ENCODE measurements around the gene ABCD1. TPM values are rescaled to one million over a fixed set of nuclear protein-coding genes. Genes with fewer than 3 reads are reported as not detected.
A peak's percentile ranks its signal among the peaks of the same experiment; 100 is the strongest.

ABCD1 gene
- total and polyA plus RNA-seq, 5 donors, result 11.0 to 15.9 (median 15.5) TPM

DNA sequence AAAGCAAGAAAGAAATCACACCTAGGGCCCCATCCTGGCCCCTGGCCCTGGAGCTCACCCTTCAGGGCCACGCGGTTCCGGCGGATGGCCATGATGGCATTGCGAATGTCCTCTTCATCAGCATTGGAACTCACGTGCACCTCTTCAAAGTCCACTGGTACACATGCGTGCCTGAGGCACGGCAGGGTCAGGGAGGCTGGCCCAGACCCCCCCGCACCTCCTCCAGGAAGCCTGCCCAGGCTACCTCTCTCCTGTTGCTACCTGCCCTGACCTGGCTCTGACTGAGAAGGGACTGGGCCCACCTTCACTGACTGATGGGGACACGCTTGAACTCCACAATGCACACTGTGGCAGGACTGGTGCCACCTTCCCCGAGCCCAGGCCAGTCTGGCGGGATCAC lies 65.0 kb downstream of the ABCD1 start:
- WGBS, result 93% methylated on average over 12 of the region's 12 CpGs
- intact Hi-C loops (cut with DNase I), result loop anchor here in 1 of 4 donors (10.0 kb wide), 1 partner anchor 135 kb away; the partner anchor contains the start of gene ARHGAP4
- no peak for DNase-seq
- H3K27me3 ChIP-seq (ENCODE audit: control insufficient read depth, insufficient read depth), result no peaks in the 10 kb centered on the region
- ATAC-seq, result no peak
- H3K9me3 ChIP-seq (ENCODE audit: control insufficient read depth, low read length), result no peaks in the 10 kb centered on the region
- no peak overlapping the region for H3K4me3 ChIP-seq (ENCODE audit: low read length)
- H3K27ac ChIP-seq (ENCODE audit: low read length), result no peak overlapping the region
- H3K4me1 ChIP-seq (ENCODE audit: control insufficient read depth, insufficient read depth, low read length), result peaks cover 4% of the 10 kb centered on the region

GRCh38 chrX:153791104-153791852 lies 66.6 kb downstream of the ABCD1 start:
- no peaks in the 10 kb centered on the region for H3K27me3 ChIP-seq (ENCODE audit: control insufficient read depth, insufficient read depth)
- no peaks in the 10 kb centered on the region for H3K9me3 ChIP-seq (ENCODE audit: control insufficient read depth, low read length)
- 78% methylated on average over 17 of the region's 17 CpGs for WGBS
- ATAC-seq (no peak), DNase-seq (no peak)
- H3K27ac ChIP-seq (ENCODE audit: low read length), result no peak overlapping the region
- peaks cover 4% of the 10 kb centered on the region for H3K4me1 ChIP-seq (ENCODE audit: control insufficient read depth, insufficient read depth, low read length)
- intact Hi-C loops (cut with DNase I), result loop anchor here in 1 of 4 donors (10.0 kb wide), 1 partner anchor 134 kb away; the partner anchor contains the start of gene ARHGAP4
- no peak overlapping the region for H3K4me3 ChIP-seq (ENCODE audit: low read length)

GRCh38 chrX:153792368-153792767 lies 67.7 kb downstream of the ABCD1 start:
- Histone ChIP-seq H3K27me3 (ENCODE audit: control insufficient read depth, insufficient read depth) (no peaks in the 10 kb centered on the region), H3K4me3 (ENCODE audit: low read length) (no peak overlapping the region), H3K27ac (ENCODE audit: low read length) (no peak overlapping the region), H3K9me3 (ENCODE audit: control insufficient read depth, low read length) (no peaks in the 10 kb centered on the region), H3K4me1 (ENCODE audit: control insufficient read depth, insufficient read depth, low read length) (peaks cover 4% of the 10 kb centered on the region)
- WGBS, result 89% methylated on average over 6 of the region's 6 CpGs
- DNase-seq, result no peak
- intact Hi-C loops (cut with DNase I), result loop anchor here in 1 of 4 donors (10.0 kb wide), 1 partner anchor 132 kb away; the partner anchor contains the start of gene ARHGAP4
- no peak for ATAC-seq

DNA sequence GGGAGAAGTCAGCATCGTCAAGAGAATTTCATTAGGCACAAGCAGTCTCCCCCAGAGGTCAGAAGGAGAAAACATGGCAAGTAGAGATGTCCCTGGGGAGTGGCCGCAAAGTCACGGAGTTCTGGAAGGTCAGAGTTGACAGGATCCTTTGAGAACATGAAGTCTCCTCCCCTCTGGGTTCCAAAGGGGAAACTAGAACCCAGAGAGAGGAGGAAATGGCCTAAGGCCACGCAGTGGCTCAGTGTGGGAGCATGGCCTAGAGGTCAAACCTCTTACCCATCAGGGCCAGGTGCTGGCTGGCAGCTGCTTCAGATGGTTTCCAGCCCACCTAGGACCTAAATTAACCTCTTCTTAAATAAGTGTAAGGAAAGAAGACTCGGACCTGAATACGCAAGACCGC lies 68.6 kb downstream of the ABCD1 start:
- WGBS, result 6% methylated on average over 7 of the region's 7 CpGs
- peaks cover 4% of the 10 kb centered on the region for H3K4me1 ChIP-seq (ENCODE audit: control insufficient read depth, insufficient read depth, low read length)
- no peak for ATAC-seq
- peak overlapping the region; percentile 95 for H3K27ac ChIP-seq (ENCODE audit: low read length)
- no peaks in the 10 kb centered on the region for H3K9me3 ChIP-seq (ENCODE audit: control insufficient read depth, low read length)
- peak overlapping the region; percentile 90 for H3K4me3 ChIP-seq (ENCODE audit: low read length)
- intact Hi-C loops (cut with DNase I), result loop anchor here in 1 of 4 donors (10.0 kb wide), 1 partner anchor 132 kb away; the partner anchor contains the start of gene ARHGAP4
- H3K27me3 ChIP-seq (ENCODE audit: control insufficient read depth, insufficient read depth), result no peaks in the 10 kb centered on the region
- no peak for DNase-seq

Other genes starting within 250 kb of the ABCD1 start
- 100 to 1,000 TPM; 173 to 244 (median 206) TPM for gene BGN, start 229.9 kb upstream of the ABCD1 start, total RNA-seq
- 167 TPM for gene BGN, start 229.9 kb upstream of the ABCD1 start, polyA plus RNA-seq
- gene ATP2B3, start 207.2 kb upstream of the ABCD1 start, total RNA-seq, result not detected
- under 0.01 TPM for gene ATP2B3, start 207.2 kb upstream of the ABCD1 start, polyA plus RNA-seq
- gene CCNQ, start 125.7 kb upstream of the ABCD1 start, total RNA-seq, result 10 to 100 TPM; 24.4 to 32.9 (median 30.6) TPM
- 55.0 TPM for gene CCNQ, start 125.7 kb upstream of the ABCD1 start, polyA plus RNA-seq
- gene DUSP9, start 77.7 kb upstream of the ABCD1 start, total RNA-seq, result under 1 TPM in 1 of 4 donors, not detected in 3; 0.14 TPM
- not detected for gene DUSP9, start 77.7 kb upstream of the ABCD1 start, polyA plus RNA-seq
- gene PNCK, start 51.0 kb upstream of the ABCD1 start, total RNA-seq, result 10 to 100 TPM in 2 of 4 donors, 1 to 10 TPM in 2; 7.8 to 12.4 (median 11.0) TPM
- 9.1 TPM for gene PNCK, start 51.0 kb upstream of the ABCD1 start, polyA plus RNA-seq
- gene SLC6A8, start 36.9 kb upstream of the ABCD1 start, total RNA-seq, result 100 to 1,000 TPM; 107 to 191 (median 151) TPM
- gene SLC6A8, start 36.9 kb upstream of the ABCD1 start, polyA plus RNA-seq, result 131 TPM
- gene BCAP31, start 469 bp upstream of the ABCD1 start, total RNA-seq, result 100 to 1,000 TPM; 111 to 143 (median 123) TPM
- gene BCAP31, start 469 bp upstream of the ABCD1 start, polyA plus RNA-seq, result 149 TPM
- gene PLXNB3, start 39.4 kb downstream of the ABCD1 start, total RNA-seq, result 10 to 100 TPM in 1 of 4 donors, 1 to 10 TPM in 3; 7.0 to 10.9 (median 9.5) TPM
- gene PLXNB3, start 39.4 kb downstream of the ABCD1 start, polyA plus RNA-seq, result 6.8 TPM
- 10 to 100 TPM; 27.0 to 53.1 (median 39.3) TPM for gene SRPK3, start 56.2 kb downstream of the ABCD1 start, total RNA-seq
- 36.5 TPM for gene SRPK3, start 56.2 kb downstream of the ABCD1 start, polyA plus RNA-seq
- 10 to 100 TPM; 60.6 to 68.6 (median 66.6) TPM for gene IDH3G, start 69.5 kb downstream of the ABCD1 start, total RNA-seq
- 66.9 TPM for gene IDH3G, start 69.5 kb downstream of the ABCD1 start, polyA plus RNA-seq
- 100 to 1,000 TPM; 162 to 208 (median 193) TPM for gene SSR4, start 69.8 kb downstream of the ABCD1 start, total RNA-seq
- 336 TPM for gene SSR4, start 69.8 kb downstream of the ABCD1 start, polyA plus RNA-seq
- 1 to 10 TPM; 3.6 to 6.9 (median 5.4) TPM for gene PDZD4, start 105.7 kb downstream of the ABCD1 start, total RNA-seq
- 4.1 TPM for gene PDZD4, start 105.7 kb downstream of the ABCD1 start, polyA plus RNA-seq
- gene L1CAM, start 161.3 kb downstream of the ABCD1 start, total RNA-seq, result 10 to 100 TPM in 1 of 4 donors, 1 to 10 TPM in 3; 8.3 to 14.1 (median 9.3) TPM
- 7.3 TPM for gene L1CAM, start 161.3 kb downstream of the ABCD1 start, polyA plus RNA-seq
- 1 to 10 TPM; 1.6 to 3.7 (median 2.5) TPM for gene AVPR2, start 179.8 kb downstream of the ABCD1 start, total RNA-seq
- 4.1 TPM for gene AVPR2, start 179.8 kb downstream of the ABCD1 start, polyA plus RNA-seq
- 10 to 100 TPM; 13.4 to 22.9 (median 14.9) TPM for gene ARHGAP4, start 201.4 kb downstream of the ABCD1 start, total RNA-seq
- 20.5 TPM for gene ARHGAP4, start 201.4 kb downstream of the ABCD1 start, polyA plus RNA-seq
- gene NAA10, start 210.2 kb downstream of the ABCD1 start, total RNA-seq, result 10 to 100 TPM; 61.1 to 75.5 (median 66.2) TPM
- gene NAA10, start 210.2 kb downstream of the ABCD1 start, polyA plus RNA-seq, result 108 TPM
- 10 to 100 TPM; 14.0 to 17.7 (median 15.7) TPM for gene RENBP, start 219.8 kb downstream of the ABCD1 start, total RNA-seq
- 13.3 TPM for gene RENBP, start 219.8 kb downstream of the ABCD1 start, polyA plus RNA-seq
- 10 to 100 TPM; 26.9 to 41.4 (median 32.9) TPM for gene HCFC1, start 247.0 kb downstream of the ABCD1 start, total RNA-seq
- 17.3 TPM for gene HCFC1, start 247.0 kb downstream of the ABCD1 start, polyA plus RNA-seq
- gene TMEM187, start 247.9 kb downstream of the ABCD1 start, total RNA-seq, result 10 to 100 TPM in 2 of 4 donors, 1 to 10 TPM in 2; 7.6 to 11.9 (median 10.4) TPM
- gene TMEM187, start 247.9 kb downstream of the ABCD1 start, polyA plus RNA-seq, result 6.8 TPM

All from right cardiac atrium (tissue), 5 donors.